T-helper 17 cell (primary cell): Measurements from ENCODE around the gene FTCD. TPM values are rescaled to one million over a fixed set of nuclear protein-coding genes. Genes with fewer than 3 reads are reported as not detected.

Experiments used
- ATAC-seq: fragments of 150-1000 bp; cut with Tn5 transposase; 2 replicates; pipeline ENCODE4 v1.10.0; 2021; ENCODE audit warnings: mild to moderate bottlenecking, moderate library complexity
- DNase-seq, 3 donors: peaks; one replicate each; pipeline versions ENCODE4 v3.0.0 to v3.0.0-alpha.2; 2020 to 2021
- H3K9me3 ChIP-seq: one replicate; pipeline ENCODE4 v1.7.0; 2013; ENCODE audit warnings: low read length, mild to moderate bottlenecking; ENCODE audit not compliant: control insufficient read depth, poor library complexity, severe bottlenecking
- H3K27ac Mint-ChIP-seq: one replicate; pipeline ENCODE4 v1.8.0; 2022; ENCODE audit warnings: mild to moderate bottlenecking, moderate library complexity, mixed read lengths
- H3K27me3 Mint-ChIP-seq: one replicate; pipeline ENCODE4 v1.8.0; 2022; ENCODE audit warnings: mixed read lengths
- H3K36me3 Mint-ChIP-seq: one replicate; pipeline ENCODE4 v1.8.0; 2022; ENCODE audit warnings: low read depth, mixed read lengths
- H3K4me1 Mint-ChIP-seq: one replicate; pipeline ENCODE4 v1.8.0; 2022; ENCODE audit warnings: mild to moderate bottlenecking, mixed read lengths
- H3K4me3 Mint-ChIP-seq: one replicate; pipeline ENCODE4 v1.8.0; 2022; ENCODE audit warnings: mild to moderate bottlenecking, moderate library complexity, mixed read lengths
- total RNA-seq, 4 donors: library from RNA in 2 of 4; stranded (reverse) in 2 of 4; gene quantifications; one replicate each; pipeline ENCODE4 v1.2.3 and lab custom pipeline; 2022 to 2026

The FTCD gene
- total RNA-seq, 2 donors from 2014 or later = 1.1 TPM; not detected in 1

- Mint-ChIP-seq H3K36me3 (no peaks in the 10 kb centered on the region), H3K4me3 (no peak overlapping the region), H3K27ac (no peak overlapping the region), H3K27me3 (peaks cover 17% of the 10 kb centered on the region), H3K4me1 (peaks cover 6% of the 10 kb centered on the region)
- no peaks in the 10 kb centered on the region for H3K9me3 ChIP-seq
- ATAC-seq (no peak), DNase-seq (no peak)
Measured at GRCh38 chr21:46139686-46140085, 15.7 kb downstream of the FTCD start.

DNA sequence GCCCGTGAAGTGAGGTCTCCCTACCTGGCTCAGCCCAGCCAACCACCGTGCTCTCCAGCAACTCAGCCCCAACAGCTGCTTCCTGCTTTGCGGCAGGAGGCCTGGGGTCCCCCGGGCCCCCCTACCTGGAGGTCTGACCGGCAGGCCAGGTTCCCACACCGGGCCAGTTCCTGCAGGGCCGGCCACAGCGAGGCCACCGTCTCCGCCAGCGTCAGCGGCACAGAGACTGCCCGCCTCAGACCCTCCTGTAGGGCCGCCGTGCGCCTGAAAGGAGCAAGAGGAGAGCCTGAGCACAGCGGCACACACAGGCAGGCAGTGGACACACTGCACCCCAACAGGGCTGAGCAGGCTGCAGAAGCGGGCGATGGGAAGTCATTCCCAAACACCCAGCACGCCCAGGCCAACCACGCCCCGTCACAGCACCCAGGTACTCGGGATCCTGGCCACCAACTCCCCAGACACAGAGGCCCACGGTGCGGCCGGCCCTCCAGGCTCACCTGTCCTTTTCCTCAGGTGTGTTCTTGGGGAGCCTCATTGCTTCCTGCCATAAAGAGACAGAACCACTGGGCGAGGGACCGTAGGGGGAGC, 16.9 kb downstream of the FTCD start:
- ATAC-seq (no peak), DNase-seq (no peak)
- Mint-ChIP-seq H3K4me1 (no peaks in the 10 kb centered on the region), H3K36me3 (no peaks in the 10 kb centered on the region), H3K27me3 (peaks cover 17% of the 10 kb centered on the region), H3K27ac (no peak overlapping the region), H3K4me3 (no peak overlapping the region)
- no peaks in the 10 kb centered on the region for H3K9me3 ChIP-seq

DNA sequence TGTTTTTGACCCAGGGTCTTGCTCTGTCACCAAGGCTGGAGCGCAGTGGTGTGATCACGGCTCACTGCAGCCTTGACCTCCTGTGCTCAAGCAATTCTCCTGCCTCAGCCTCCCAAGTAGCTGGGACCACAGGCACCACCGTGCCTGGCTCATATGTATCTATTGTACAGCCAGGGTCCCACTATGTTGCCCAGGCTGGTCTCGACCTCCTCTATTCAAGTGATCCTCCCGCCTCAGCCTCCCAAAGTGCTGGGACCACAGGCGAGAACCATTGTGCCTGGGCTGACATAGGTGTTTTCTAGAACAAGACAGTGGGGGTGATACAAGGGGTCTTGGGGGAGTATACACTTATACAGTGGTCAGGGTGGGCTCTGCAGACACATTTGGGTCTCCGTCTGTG, 17.5 kb downstream of the FTCD start:
- H3K36me3 Mint-ChIP-seq = no peaks in the 10 kb centered on the region
- DNase-seq = no peak
- peaks cover 17% of the 10 kb centered on the region for H3K27me3 Mint-ChIP-seq
- H3K4me1 Mint-ChIP-seq = no peaks in the 10 kb centered on the region
- H3K9me3 ChIP-seq = no peaks in the 10 kb centered on the region
- no peak overlapping the region for H3K4me3 Mint-ChIP-seq
- H3K27ac Mint-ChIP-seq = no peak overlapping the region
- no peak for ATAC-seq

GRCh38 chr21:46136739-46137349, 18.5 kb downstream of the FTCD start:
- ATAC-seq (no peak), DNase-seq (no peak)
- no peaks in the 10 kb centered on the region for H3K9me3 ChIP-seq
- peaks cover 17% of the 10 kb centered on the region for H3K27me3 Mint-ChIP-seq
- no peak overlapping the region for H3K27ac Mint-ChIP-seq
- no peaks in the 10 kb centered on the region for H3K4me1 Mint-ChIP-seq
- H3K4me3 Mint-ChIP-seq = no peak overlapping the region
- H3K36me3 Mint-ChIP-seq = no peaks in the 10 kb centered on the region

- H3K27me3 Mint-ChIP-seq = peaks cover 17% of the 10 kb centered on the region
- no peaks in the 10 kb centered on the region for H3K4me1 Mint-ChIP-seq
- no peak overlapping the region for H3K27ac Mint-ChIP-seq
- H3K4me3 Mint-ChIP-seq = no peak overlapping the region
- DNase-seq (no peak), ATAC-seq (no peak)
- no peaks in the 10 kb centered on the region for H3K36me3 Mint-ChIP-seq
- no peaks in the 10 kb centered on the region for H3K9me3 ChIP-seq
Measured at GRCh38 chr21:46135782-46136395, 19.5 kb downstream of the FTCD start.

DNA sequence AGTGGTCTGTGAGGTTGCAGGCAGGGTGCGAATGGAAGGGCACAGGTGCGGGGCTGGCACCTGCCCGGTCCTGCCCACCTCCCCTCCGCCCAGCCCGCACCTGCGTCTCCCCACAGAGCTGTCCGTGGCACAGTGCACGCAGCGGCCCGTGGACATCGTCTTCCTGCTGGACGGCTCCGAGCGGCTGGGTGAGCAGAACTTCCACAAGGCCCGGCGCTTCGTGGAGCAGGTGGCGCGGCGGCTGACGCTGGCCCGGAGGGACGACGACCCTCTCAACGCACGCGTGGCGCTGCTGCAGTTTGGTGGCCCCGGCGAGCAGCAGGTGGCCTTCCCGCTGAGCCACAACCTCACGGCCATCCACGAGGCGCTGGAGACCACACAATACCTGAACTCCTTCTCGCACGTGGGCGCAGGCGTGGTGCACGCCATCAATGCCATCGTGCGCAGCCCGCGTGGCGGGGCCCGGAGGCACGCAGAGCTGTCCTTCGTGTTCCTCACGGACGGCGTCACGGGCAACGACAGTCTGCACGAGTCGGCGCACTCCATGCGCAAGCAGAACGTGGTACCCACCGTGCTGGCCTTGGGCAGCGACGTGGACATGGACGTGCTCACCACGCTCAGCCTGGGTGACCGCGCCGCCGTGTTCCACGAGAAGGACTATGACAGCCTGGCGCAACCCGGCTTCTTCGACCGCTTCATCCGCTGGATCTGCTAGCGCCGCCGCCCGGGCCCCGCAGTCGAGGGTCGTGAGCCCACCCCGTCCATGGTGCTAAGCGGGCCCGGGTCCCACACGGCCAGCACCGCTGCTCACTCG, 23.3 kb downstream of the FTCD start:
- peaks cover 13% of the 10 kb centered on the region for H3K27me3 Mint-ChIP-seq
- no peaks in the 10 kb centered on the region for H3K9me3 ChIP-seq
- no peaks in the 10 kb centered on the region for H3K36me3 Mint-ChIP-seq
- no peak overlapping the region for H3K4me3 Mint-ChIP-seq
- no peaks in the 10 kb centered on the region for H3K4me1 Mint-ChIP-seq
- ATAC-seq = no peak
- no peak for DNase-seq
- H3K27ac Mint-ChIP-seq = no peak overlapping the region

- ATAC-seq (no peak), DNase-seq (no peak)
- Mint-ChIP-seq H3K4me1 (no peaks in the 10 kb centered on the region), H3K4me3 (no peak overlapping the region), H3K27ac (no peak overlapping the region), H3K36me3 (no peaks in the 10 kb centered on the region), H3K27me3 (peaks cover 12% of the 10 kb centered on the region)
- H3K9me3 ChIP-seq = no peaks in the 10 kb centered on the region
Measured at GRCh38 chr21:46131588-46131837, 23.9 kb downstream of the FTCD start.

DNA sequence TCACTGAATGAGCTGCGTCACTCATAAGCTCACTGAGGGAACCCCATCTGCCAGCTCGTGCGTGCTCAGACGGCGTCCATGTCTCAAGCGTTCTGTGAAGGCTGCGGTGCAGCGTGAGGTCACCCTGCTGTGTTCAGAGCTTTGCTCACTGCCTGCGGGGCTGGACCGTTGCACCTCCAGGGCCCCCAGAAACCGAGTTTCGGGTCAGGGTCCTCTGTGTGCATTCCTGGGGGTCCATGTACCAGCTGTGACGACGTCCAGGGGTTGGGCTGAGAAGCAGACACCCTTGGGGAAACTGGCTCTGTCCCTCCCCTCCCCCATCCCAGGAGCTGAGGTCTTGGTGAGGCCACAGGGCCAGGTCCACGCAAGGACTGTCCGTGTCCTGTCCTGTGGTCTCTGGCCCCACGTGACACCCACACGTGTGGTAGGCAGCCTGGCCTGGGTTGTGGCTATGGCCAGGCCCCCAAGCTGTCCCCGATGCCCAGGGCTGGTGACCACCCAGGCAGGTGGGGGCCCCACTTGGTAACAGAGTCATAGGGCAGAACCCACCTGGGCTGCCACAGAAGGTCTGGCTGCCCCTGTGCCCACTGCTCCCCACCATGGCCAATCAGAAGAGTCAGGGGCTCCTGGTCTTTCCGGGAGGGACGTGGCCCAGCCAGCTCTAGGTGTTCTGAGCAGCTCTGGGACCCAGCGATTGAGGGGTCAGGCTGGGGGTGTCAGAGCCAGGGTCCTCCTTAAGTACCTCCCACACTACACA, 24.4 kb downstream of the FTCD start:
- no peak for DNase-seq
- Mint-ChIP-seq H3K36me3 (no peaks in the 10 kb centered on the region), H3K4me1 (no peaks in the 10 kb centered on the region)

DNA sequence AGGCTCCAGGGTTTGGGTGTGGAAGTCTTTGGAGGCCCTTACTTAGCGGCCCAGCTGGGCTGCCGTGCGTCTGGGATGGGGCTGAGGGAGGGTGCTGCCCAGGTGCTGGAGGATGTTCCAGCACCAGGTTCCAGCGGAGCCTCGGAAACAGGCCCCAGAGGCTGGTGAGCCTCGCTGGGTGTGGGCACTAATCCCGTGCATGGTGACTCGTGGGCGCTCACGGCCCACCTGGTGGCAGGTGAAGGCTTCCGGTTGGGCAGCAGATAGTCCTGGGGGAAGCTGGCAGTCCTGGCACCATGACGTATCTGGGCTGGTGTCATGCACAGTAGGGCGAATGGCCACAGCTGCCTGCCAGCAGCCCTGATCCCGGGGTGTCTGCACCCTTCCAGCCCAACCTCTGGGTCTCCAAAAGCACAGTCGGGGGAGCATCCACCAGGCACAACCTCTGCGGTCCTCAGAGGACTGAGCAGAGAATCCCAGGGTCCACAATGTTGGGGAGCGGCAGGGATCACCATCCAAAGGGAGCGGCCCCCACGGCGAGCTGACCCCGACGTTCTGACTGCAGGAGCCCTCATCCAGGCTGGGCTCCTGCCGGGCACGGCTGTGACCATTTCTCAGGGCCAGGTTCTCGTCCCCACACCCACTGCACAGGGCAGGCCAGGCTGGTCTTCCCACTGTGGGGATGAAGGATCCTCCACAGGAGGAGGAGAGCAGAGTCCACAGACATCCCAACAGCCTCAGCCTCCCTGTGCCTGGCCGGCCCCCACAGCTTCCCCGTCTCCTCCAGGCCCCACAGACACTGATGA, 25.3 kb downstream of the FTCD start:
- no peaks in the 10 kb centered on the region for H3K9me3 ChIP-seq
- Mint-ChIP-seq H3K27ac (no peak overlapping the region), H3K4me1 (no peaks in the 10 kb centered on the region), H3K36me3 (no peaks in the 10 kb centered on the region), H3K27me3 (peaks cover 4% of the 10 kb centered on the region), H3K4me3 (no peak overlapping the region)
- ATAC-seq (no peak), DNase-seq (no peak)

More for the DNA sequence above, 24.4 kb downstream of the FTCD start:
- Mint-ChIP-seq H3K27ac (no peak overlapping the region), H3K4me3 (no peak overlapping the region), H3K27me3 (peaks cover 7% of the 10 kb centered on the region)
- no peaks in the 10 kb centered on the region for H3K9me3 ChIP-seq
- ATAC-seq = no peak

- no peak for DNase-seq
- Mint-ChIP-seq H3K4me3 (no peak overlapping the region), H3K27ac (no peak overlapping the region), H3K27me3 (no peaks in the 10 kb centered on the region), H3K4me1 (no peaks in the 10 kb centered on the region), H3K36me3 (no peaks in the 10 kb centered on the region)
- ATAC-seq = no peak
- H3K9me3 ChIP-seq = no peaks in the 10 kb centered on the region
Measured at GRCh38 chr21:46128933-46129571, 26.3 kb downstream of the FTCD start.

GRCh38 chr21:46128106-46128932, 27.1 kb downstream of the FTCD start:
- H3K4me1 Mint-ChIP-seq = no peaks in the 10 kb centered on the region
- H3K9me3 ChIP-seq = no peaks in the 10 kb centered on the region
- no peak overlapping the region for H3K4me3 Mint-ChIP-seq
- H3K27ac Mint-ChIP-seq = no peak overlapping the region
- ATAC-seq (no peak), DNase-seq (peak in 1 of 3 donors; percentile 3)
- no peaks in the 10 kb centered on the region for H3K36me3 Mint-ChIP-seq
- no peaks in the 10 kb centered on the region for H3K27me3 Mint-ChIP-seq
